ENCODE data around the gene SHC3. TPM values are rescaled to one million over a fixed set of nuclear protein-coding genes. Genes with fewer than 3 reads are reported as not detected.

The SHC3 gene
- total and polyA plus RNA-seq, 9 of the 15 experiments (the other 6 are each of a cell fraction or from before 2014, with no cell fraction given): not detected

- no peak overlapping the region for H3K27ac ChIP-seq (ENCODE audit: extremely low read depth, low read depth, low read length)
- H3K79me2 ChIP-seq (ENCODE audit: control insufficient read depth, insufficient read depth, low read length): no peaks in the 10 kb centered on the region
- no peak overlapping the region for H3K4me3 ChIP-seq
- no peak overlapping the region for H3K9ac ChIP-seq (ENCODE audit: insufficient read depth in 1 of 2, low read depth in 2 of 2, low read length in 2 of 2)
- H3K9me1 ChIP-seq (ENCODE audit: control insufficient read depth, insufficient read depth, low read length): no peaks in the 10 kb centered on the region
- no peak for TF ChIP-seq YBX1 (IDR thresholded peaks at IDR 0.05)
- TF ChIP-seq MXD1 (CRISPR knock-in tag; IDR thresholded peaks at IDR 0.05; ENCODE audit: borderline replicate concordance, poor library complexity, severe bottlenecking): no peak
- peak; percentile 34; the same call in 1 of the 2 replicates for TF ChIP-seq NFE2L1 (tag; IDR thresholded peaks at IDR 0.05; ENCODE audit: borderline replicate concordance, low read depth)
- no TSS peak for BruUV-seq (replicated peaks)
- H2AFZ ChIP-seq (ENCODE audit: low read depth, low read length): no peak overlapping the region
- in situ Hi-C loops (cut with MboI): no loop called here
- 0% methylated on average over 5 of the region's 5 CpGs for WGBS (ENCODE audit: insufficient coverage, low coverage, missing lambda C conversion rate)
- H3K36me3 ChIP-seq (ENCODE audit: control insufficient read depth, insufficient read depth, low read length): no peaks in the 10 kb centered on the region
- intact Hi-C loops (cut with micrococcal nuclease): no loop called here
- H3K4me2 ChIP-seq (ENCODE audit: insufficient read depth, low read length): no peak overlapping the region
- no peaks in the 10 kb centered on the region for H4K20me1 ChIP-seq (replicated peaks; ENCODE audit: control insufficient read depth, insufficient read depth, low read length)
- no peak for DNase-seq (ENCODE audit: extremely low read depth in 1 of 4, low spot score in 3 of 4)
- ATAC-seq: no peak
- POLR2A ChIA-PET: interaction anchor here (0.8 to 1.2 kb wide), 2 partner anchors 9 to 11 kb away, joined by 3 read pairs; no protein-coding TSS in a partner anchor
- H3K9me3 ChIP-seq (replicated peaks; ENCODE audit: control insufficient read depth, insufficient read depth, low read depth, low read length): no peaks in the 10 kb centered on the region
- H3K27me3 ChIP-seq (ENCODE audit: control insufficient read depth in 2 of 2, insufficient read depth in 2 of 2, low read length in 2 of 2): no peaks in the 10 kb centered on the region; a peak in 2 of 5 replicates
- no peak for FAIRE-seq
- CTCF ChIA-PET (ENCODE audit: low intra/inter-chr PET ratio): no interaction called here
- no peaks in the 10 kb centered on the region for H3K4me1 ChIP-seq (replicated peaks in 1 of 2; ENCODE audit: control insufficient read depth in 2 of 2, insufficient read depth in 2 of 2, low read length in 2 of 2)
Observed at GRCh38 chr9:89032661-89033060, 146.0 kb downstream of the SHC3 start.

GRCh38 chr9:89032173-89032572 is 146.4 kb downstream of the SHC3 start:
- ChIA-PET CTCF (ENCODE audit: low intra/inter-chr PET ratio) (no interaction called here), POLR2A (interaction anchor here (1.2 kb wide), 1 partner anchor 10 kb away, joined by 3 read pairs; no protein-coding TSS in a partner anchor)
- Histone ChIP-seq H3K4me1 (replicated peaks in 1 of 2; ENCODE audit: control insufficient read depth in 2 of 2, insufficient read depth in 2 of 2, low read length in 2 of 2) (no peaks in the 10 kb centered on the region), H3K9ac (ENCODE audit: insufficient read depth in 1 of 2, low read depth in 2 of 2, low read length in 2 of 2) (no peak overlapping the region), H3K27me3 (ENCODE audit: control insufficient read depth in 2 of 2, insufficient read depth in 2 of 2, low read length in 2 of 2) (no peaks in the 10 kb centered on the region; a peak in 1 of 5 replicates), H3K4me2 (ENCODE audit: insufficient read depth, low read length) (no peak overlapping the region), H3K9me1 (ENCODE audit: control insufficient read depth, insufficient read depth, low read length) (no peaks in the 10 kb centered on the region), H2AFZ (ENCODE audit: low read depth, low read length) (no peak overlapping the region), H4K20me1 (replicated peaks; ENCODE audit: control insufficient read depth, insufficient read depth, low read length) (no peaks in the 10 kb centered on the region), H3K4me3 (no peak overlapping the region), H3K36me3 (ENCODE audit: control insufficient read depth, insufficient read depth, low read length) (no peaks in the 10 kb centered on the region), H3K79me2 (ENCODE audit: control insufficient read depth, insufficient read depth, low read length) (no peaks in the 10 kb centered on the region), H3K27ac (ENCODE audit: extremely low read depth, low read depth, low read length) (no peak overlapping the region), H3K9me3 (replicated peaks; ENCODE audit: control insufficient read depth, insufficient read depth, low read depth, low read length) (no peaks in the 10 kb centered on the region)
- WGBS (ENCODE audit: insufficient coverage, low coverage, missing lambda C conversion rate): 0% methylated on average over 5 of the region's 5 CpGs
- in situ Hi-C loops (cut with MboI) (no loop called here), intact Hi-C loops (cut with micrococcal nuclease) (no loop called here)
- DNase-seq (ENCODE audit: extremely low read depth in 1 of 4, low spot score in 3 of 4) (no peak), FAIRE-seq (no peak), ATAC-seq (no peak)
- no peak for TF ChIP-seq FOXP1 (CRISPR knock-in tag; IDR thresholded peaks at IDR 0.05)
- TF ChIP-seq TEAD2 (tag; IDR thresholded peaks at IDR 0.05): no peak
- TF ChIP-seq ZNF764 (CRISPR knock-in tag; IDR thresholded peaks at IDR 0.05; ENCODE audit: low read depth): no peak
- no peak for TF ChIP-seq ZNF354B (CRISPR knock-in tag; IDR thresholded peaks at IDR 0.05)
- no TSS peak for BruUV-seq (replicated peaks)
